Upper lobe of left lung (tissue), 6 donors: ENCODE results near the gene SMARCD3. TPM values are rescaled to one million over a fixed set of nuclear protein-coding genes. Genes with fewer than 3 reads are reported as not detected.

Experiments
- ATAC-seq, 2 donors: fragments of 200-7000 bp; cut with Tn5 transposase; one replicate each; pipeline ENCODE4 v1.9.1; 2022; ENCODE audit warnings: mild to moderate bottlenecking in 2 of 2, moderate library complexity in 2 of 2; ENCODE audit not compliant: low FRiP score in 2 of 2
- DNase-seq, 2 donors: peaks; one replicate each; pipeline ENCODE4 v3.0.0-alpha.2; 2019 to 2020
- H3K27ac ChIP-seq, 4 donors: fragments of 200-600 bp; sonication (generic); one replicate each; pipeline ENCODE4 v1.5.1; 2016 to 2019
- H3K27me3 ChIP-seq, 4 donors: fragments of 200-600 bp; sonication (generic); one replicate each; pipeline ENCODE4 v1.5.1; 2017 to 2019
- H3K36me3 ChIP-seq, 4 donors: fragments of 200-600 bp; sonication (generic); one replicate each; pipeline ENCODE4 v1.5.1; 2016 to 2019
- H3K4me1 ChIP-seq, 4 donors: fragments of 200-600 bp; sonication (generic); one replicate each; pipeline ENCODE4 v1.5.1; 2018 to 2019
- H3K4me3 ChIP-seq, 4 donors: fragments of 200-600 bp; sonication (generic); one replicate each; pipeline ENCODE4 v1.5.1; 2017 to 2019; ENCODE audit warnings: mild to moderate bottlenecking in 2 of 4, moderate library complexity in 1 of 4
- H3K9me3 ChIP-seq, 4 donors: fragments of 200-600 bp; sonication (generic); one replicate each; pipeline ENCODE4 v1.5.1; 2018 to 2019
- CTCF ChIP-seq, 6 experiments: fragments of 450-650 bp in 4 of 6; fragments of 200-600 bp in 2 of 6; sonication (generic) in 2 of 6; IDR thresholded peaks; one replicate each; pipeline ENCODE4 v1.5.1; 2016 to 2019; ENCODE audit warnings: antibody characterized with exemption in 6 of 6
- EP300 ChIP-seq, 4 donors: sonication (generic); formaldehyde crosslinking; IDR thresholded peaks; one replicate each; pipeline ENCODE4 v1.5.1; 2017; ENCODE audit warnings: antibody characterized with exemption in 4 of 4, control low read depth in 2 of 4
- POLR2A ChIP-seq, 4 donors: fragments of 450-650 bp; IDR thresholded peaks; one replicate each; pipeline ENCODE4 v1.5.1; 2016 to 2017; ENCODE audit warnings: antibody characterized with exemption in 4 of 4, mild to moderate bottlenecking in 2 of 4
- POLR2AphosphoS5 ChIP-seq, 2 donors: sonication (generic); formaldehyde crosslinking; IDR thresholded peaks; one replicate each; pipeline ENCODE4 v1.5.1; 2017; ENCODE audit warnings: antibody characterized with exemption in 2 of 2
- WGBS, 2 donors: methylation state at CpG; one replicate each; pipeline ENCODE4 v1.1.5; 2017 to 2018; 5-methylcytosine and 5-hydroxymethylcytosine counted together
- total RNA-seq, 6 donors: library from RNA; depleted of rRNA in 4 of 6; stranded (reverse); fragments of >200 nt in 4 of 6; gene quantifications; one replicate each; pipeline versions ENCODE4 v1.1.0 to v1.2.1, GENCODE V29; 2016 to 2021
- donor health status: DM: no; HTN: no; CAD: no; lungs with moderate emphysema.
- donor health status: DM: no; HTN: yes; CAD: no; lungs with severe emphysema.

Gene SMARCD3
- total RNA-seq, 6 donors from 2014 or later: 32.8 to 63.9 (median 40.8) TPM

GRCh38 chr7:151269511-151269910 lies 21.0 kb upstream of the SMARCD3 start:
- 91 to 100% methylated on average over 4 to 10 of the region's 10 CpGs for WGBS, 2 donors
- no peak for ATAC-seq
- peaks cover 18 to 28% (median 21%) of the 10 kb centered on the region in 4 donors for H3K4me1 ChIP-seq
- DNase-seq: peak in 1 of 2 donors; percentile 32
- no peaks in the 10 kb centered on the region for H3K9me3 ChIP-seq
- H3K4me3 ChIP-seq: no peak overlapping the region
- H3K36me3 ChIP-seq: no peaks in the 10 kb centered on the region
- no peaks in the 10 kb centered on the region for H3K27me3 ChIP-seq
- TF ChIP-seq POLR2AphosphoS5 (IDR thresholded peaks at IDR 0.05) (no peak), POLR2A (IDR thresholded peaks at IDR 0.05) (no peak), EP300 (IDR thresholded peaks at IDR 0.05) (no peak), CTCF (IDR thresholded peaks at IDR 0.05) (no peak)
- H3K27ac ChIP-seq: no peak overlapping the region

DNA sequence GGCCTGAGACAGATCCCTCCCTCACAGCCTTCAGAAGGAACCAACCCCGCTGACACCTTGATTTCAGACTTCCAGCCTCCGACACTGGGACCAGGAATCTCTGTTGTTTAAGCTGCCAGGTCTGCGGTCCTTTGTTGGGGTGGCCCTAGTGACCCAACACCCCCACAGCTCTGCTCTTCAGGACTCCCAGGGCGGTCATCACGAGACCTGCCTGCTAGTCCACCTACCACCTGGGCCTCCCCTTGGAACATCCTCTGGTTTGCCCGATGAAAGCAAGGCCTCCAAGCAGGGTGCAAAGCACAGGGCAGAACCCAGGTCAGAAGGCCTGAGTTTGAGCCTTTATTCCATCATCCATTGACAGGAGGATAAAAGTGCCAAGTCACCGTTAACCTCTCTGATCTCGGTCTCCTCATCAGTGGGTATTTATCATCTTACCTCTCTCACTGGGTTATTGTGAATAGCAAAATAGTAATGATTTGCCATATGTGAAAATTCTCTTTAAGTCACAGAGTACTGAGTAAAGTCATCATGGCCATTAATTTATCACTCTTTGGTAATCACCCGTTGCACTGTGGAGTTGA lies 16.9 kb upstream of the SMARCD3 start:
- no peaks in the 10 kb centered on the region for H3K4me1 ChIP-seq
- no peak for TF ChIP-seq POLR2AphosphoS5 (IDR thresholded peaks at IDR 0.05)
- no peak for TF ChIP-seq EP300 (IDR thresholded peaks at IDR 0.05)
- no peak for TF ChIP-seq CTCF (IDR thresholded peaks at IDR 0.05)
- TF ChIP-seq POLR2A (IDR thresholded peaks at IDR 0.05): no peak
- whole genome bisulfite sequencing, 2 donors: 88 to 95% methylated on average over 7 to 9 of the region's 9 CpGs

GRCh38 chr7:151264615-151265014 lies 16.1 kb upstream of the SMARCD3 start:
- ATAC-seq (no peak), DNase-seq (no peak)
- TF ChIP-seq POLR2AphosphoS5 (IDR thresholded peaks at IDR 0.05) (no peak), POLR2A (IDR thresholded peaks at IDR 0.05) (no peak), EP300 (IDR thresholded peaks at IDR 0.05) (no peak), CTCF (IDR thresholded peaks at IDR 0.05) (no peak)
- no peaks in the 10 kb centered on the region for H3K9me3 ChIP-seq
- H3K36me3 ChIP-seq: no peaks in the 10 kb centered on the region
- H3K27ac ChIP-seq: no peak overlapping the region
- H3K4me3 ChIP-seq: no peak overlapping the region
- 69 to 84% methylated on average over 2 to 4 of the region's 5 CpGs for WGBS, 2 donors
- no peaks in the 10 kb centered on the region for H3K27me3 ChIP-seq
- H3K4me1 ChIP-seq: no peaks in the 10 kb centered on the region

More for the DNA sequence above, 16.9 kb upstream of the SMARCD3 start:
- no peaks in the 10 kb centered on the region for H3K9me3 ChIP-seq
- H3K36me3 ChIP-seq: no peaks in the 10 kb centered on the region
- no peaks in the 10 kb centered on the region for H3K27me3 ChIP-seq
- no peak overlapping the region for H3K27ac ChIP-seq
- no peak overlapping the region for H3K4me3 ChIP-seq
- no peak for ATAC-seq
- no peak for DNase-seq

GRCh38 chr7:151261529-151261928 lies 13.0 kb upstream of the SMARCD3 start:
- no peak for DNase-seq
- 68 to 78% methylated on average over 5 to 10 of the region's 10 CpGs for WGBS, 2 donors
- Histone ChIP-seq H3K27ac (no peak overlapping the region), H3K27me3 (no peaks in the 10 kb centered on the region), H3K4me3 (no peak overlapping the region), H3K4me1 (no peaks in the 10 kb centered on the region), H3K36me3 (no peaks in the 10 kb centered on the region), H3K9me3 (no peaks in the 10 kb centered on the region)
- ATAC-seq: peak in 1 of 2 donors; percentile 45
- TF ChIP-seq POLR2A (IDR thresholded peaks at IDR 0.05): no peak

- ATAC-seq (peak in 1 of 2 donors; percentile 4), DNase-seq (no peak)
- H3K27ac ChIP-seq: no peak overlapping the region
- no peaks in the 10 kb centered on the region for H3K36me3 ChIP-seq
- TF ChIP-seq POLR2AphosphoS5 (IDR thresholded peaks at IDR 0.05) (no peak), POLR2A (IDR thresholded peaks at IDR 0.05) (no peak), CTCF (IDR thresholded peaks at IDR 0.05) (no peak), EP300 (IDR thresholded peaks at IDR 0.05) (no peak)
- H3K4me1 ChIP-seq: peaks cover 0 to 3% (median 0%) of the 10 kb centered on the region in 4 donors
- no peak overlapping the region for H3K4me3 ChIP-seq
- H3K27me3 ChIP-seq: no peaks in the 10 kb centered on the region
- no peaks in the 10 kb centered on the region for H3K9me3 ChIP-seq
- WGBS, 2 donors: 84 to 90% methylated on average over 7 of the region's 8 CpGs
Observed at GRCh38 chr7:151260883-151261282, 12.4 kb upstream of the SMARCD3 start.
